Activated CD8-positive, alpha-beta memory T cell treated with anti-CD3 and anti-CD28 coated beads, Interleukin-2, amount 50 U/mL, for 24 hours (primary cell): ENCODE data around the gene BEST3.
"Not testable (repeated sequence)": the region's sequence is repeated elsewhere in the genome, so short reads cannot be mapped to it uniquely, and the experiment has no call there.

ENCODE experiments used
- DNase-seq: peaks from one replicate; pipeline ENCODE4 v3.0.0-alpha.2; 2020; ENCODE audit errors: extremely low read depth

BEST3 gene

GRCh38 chr12:69648476-69648875 lies 50.6 kb downstream of the BEST3 start:
- no peak for DNase-seq

GRCh38 chr12:69647178-69647577 lies 51.9 kb downstream of the BEST3 start:
- DNase-seq = no peak

GRCh38 chr12:69645031-69645430 lies 54.1 kb downstream of the BEST3 start:
- no peak for DNase-seq

- no peak for DNase-seq
Observed at GRCh38 chr12:69644511-69644910, 54.6 kb downstream of the BEST3 start.

- DNase-seq = no peak
Observed at GRCh38 chr12:69642531-69642930, 56.6 kb downstream of the BEST3 start.

GRCh38 chr12:69641546-69641945 lies 57.6 kb downstream of the BEST3 start:
- DNase-seq = no peak

GRCh38 chr12:69639400-69640016 lies 59.6 kb downstream of the BEST3 start:
- peak; percentile 6 for DNase-seq

- no peak for DNase-seq
Observed at GRCh38 chr12:69633061-69633460, 66.0 kb downstream of the BEST3 start.

- no peak for DNase-seq
Observed at GRCh38 chr12:69630191-69630590, 68.9 kb downstream of the BEST3 start.

- no peak for DNase-seq
Observed at GRCh38 chr12:69627501-69627900, 71.6 kb downstream of the BEST3 start.

- no peak for DNase-seq
Observed at GRCh38 chr12:69623970-69624369, 75.1 kb downstream of the BEST3 start.

- no peak for DNase-seq
Observed at GRCh38 chr12:69621551-69621950, 77.6 kb downstream of the BEST3 start.

GRCh38 chr12:69620921-69621320 lies 78.2 kb downstream of the BEST3 start:
- no peak for DNase-seq

- no peak for DNase-seq
Observed at GRCh38 chr12:69620077-69620476, 79.0 kb downstream of the BEST3 start.

GRCh38 chr12:69619050-69619449 lies 80.1 kb downstream of the BEST3 start:
- DNase-seq = no peak

- DNase-seq = no peak
Observed at GRCh38 chr12:69616025-69616424, 83.1 kb downstream of the BEST3 start.

- DNase-seq = no peak
Observed at GRCh38 chr12:69613351-69613750, 85.8 kb downstream of the BEST3 start.

GRCh38 chr12:69610729-69611128 lies 88.4 kb downstream of the BEST3 start, which contains the start of gene LRRC10:
TSS of gene LRRC10 (minus strand) at chr12:69610907. CDS start at chr12:69610838, 69 bp downstream.
- no peak for DNase-seq

GRCh38 chr12:69610126-69610525 lies 89.0 kb downstream of the BEST3 start:
- no peak for DNase-seq

GRCh38 chr12:69608114-69608513 lies 91.0 kb downstream of the BEST3 start:
- no peak for DNase-seq

- DNase-seq = not testable (repeated sequence)
Observed at GRCh38 chr12:69604275-69604674, 94.8 kb downstream of the BEST3 start.
